ENCODE results near the gene GPD1L. TPM values are rescaled to one million over a fixed set of nuclear protein-coding genes. Genes with fewer than 3 reads are reported as not detected.
"Not testable (repeated sequence)": the region's sequence is repeated elsewhere in the genome, so short reads cannot be mapped to it uniquely, and the experiment has no call there.

GPD1L gene
- total RNA-seq, 1 donor from 2014 or later = 9.1 TPM

DNA sequence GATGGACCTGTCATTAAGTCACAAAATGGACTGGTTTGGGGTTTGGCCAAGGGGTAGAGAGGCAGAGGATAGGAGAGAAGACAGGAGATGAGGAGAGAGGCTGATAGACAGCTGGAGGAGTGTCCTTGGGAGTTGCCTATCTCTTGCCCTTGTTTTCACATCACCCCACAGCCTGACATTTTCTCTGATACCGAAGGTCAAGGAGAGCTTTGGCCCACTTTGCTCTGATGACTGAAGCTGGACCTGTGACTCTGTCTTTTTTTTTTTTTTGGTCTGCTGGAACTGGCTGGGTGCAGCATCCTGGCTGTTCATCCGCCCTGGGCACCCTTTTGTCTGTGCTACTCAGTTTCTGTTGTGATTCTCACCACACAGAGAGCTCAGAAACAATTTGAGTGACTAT is 5.1 kb downstream of the GPD1L start:
- Mint-ChIP-seq H3K4me3 (ENCODE audit: unreplicated experiment) (no peak overlapping the region), H3K27me3 (ENCODE audit: unreplicated experiment) (peaks cover 5% of the 10 kb centered on the region)

DNA sequence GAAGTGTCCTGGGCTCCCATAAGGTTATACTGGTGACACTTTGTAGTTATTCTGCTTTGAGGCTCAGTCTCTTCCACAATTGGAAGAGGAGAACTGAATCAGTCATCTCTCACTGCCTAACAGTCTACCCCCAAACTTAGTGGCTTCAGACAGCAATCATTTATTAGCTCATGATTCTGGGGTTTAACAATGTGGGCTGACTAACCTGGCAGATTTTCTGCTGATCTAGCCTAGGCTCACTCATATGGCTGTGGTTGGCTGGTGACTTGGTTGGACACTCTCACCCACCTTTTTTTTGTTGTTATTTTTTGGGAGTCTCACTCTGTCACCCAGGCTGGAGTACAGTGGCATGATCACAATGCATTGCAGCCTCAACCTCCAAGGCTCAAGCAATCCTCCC is 7.1 kb downstream of the GPD1L start:
- TF ChIP-seq CTCF (IDR thresholded peaks at IDR 0.05; ENCODE audit: partially characterized antibody, unreplicated experiment) = no peak
- DNase-seq = no peak
- no peaks in the 10 kb centered on the region for H3K27me3 Mint-ChIP-seq (ENCODE audit: unreplicated experiment)
- H3K27ac Mint-ChIP-seq (ENCODE audit: unreplicated experiment) = no peak overlapping the region
- H3K4me3 Mint-ChIP-seq (ENCODE audit: unreplicated experiment) = no peak overlapping the region
- peaks cover 10% of the 10 kb centered on the region for H3K36me3 Mint-ChIP-seq (ENCODE audit: unreplicated experiment)
- H3K4me1 Mint-ChIP-seq (ENCODE audit: low read depth, unreplicated experiment) = no peaks in the 10 kb centered on the region
- no peaks in the 10 kb centered on the region for H3K9me3 Mint-ChIP-seq (ENCODE audit: unreplicated experiment)

More for the DNA sequence above, 5.1 kb downstream of the GPD1L start:
- Mint-ChIP-seq H3K9me3 (ENCODE audit: unreplicated experiment) (peaks cover 4% of the 10 kb centered on the region), H3K36me3 (ENCODE audit: unreplicated experiment) (peaks cover 10% of the 10 kb centered on the region), H3K4me1 (ENCODE audit: low read depth, unreplicated experiment) (peaks cover 6% of the 10 kb centered on the region), H3K27ac (ENCODE audit: unreplicated experiment) (no peak overlapping the region)
- TF ChIP-seq CTCF (IDR thresholded peaks at IDR 0.05; ENCODE audit: partially characterized antibody, unreplicated experiment) = no peak
- DNase-seq = no peak

DNA sequence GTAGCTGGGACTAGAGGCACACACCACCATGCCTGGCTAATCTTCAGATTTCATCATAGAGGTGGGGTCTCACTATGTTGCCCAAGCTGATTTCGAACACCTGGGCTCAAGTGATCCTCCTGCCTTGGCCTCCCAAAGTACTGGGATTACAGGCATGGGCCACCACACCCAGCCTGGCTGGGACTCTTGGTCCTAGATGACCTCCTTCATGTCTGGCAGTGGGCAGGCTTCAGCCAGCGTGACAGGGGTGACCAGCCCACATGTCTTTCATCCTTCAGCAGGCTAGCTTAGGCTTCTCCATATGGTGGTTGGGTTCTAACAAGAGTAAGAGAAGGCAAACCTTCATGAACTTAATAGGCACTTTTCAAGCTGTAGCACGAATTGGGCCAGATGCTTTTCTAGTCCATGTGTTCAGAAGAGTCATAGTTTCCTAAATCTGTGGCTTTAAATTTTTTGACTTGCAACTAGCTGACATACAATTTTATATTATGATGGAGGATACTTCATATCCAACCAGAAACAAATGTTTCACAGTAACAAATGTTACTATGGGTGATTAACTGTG is 7.6 kb downstream of the GPD1L start:
- no peaks in the 10 kb centered on the region for H3K27me3 Mint-ChIP-seq (ENCODE audit: unreplicated experiment)
- no peaks in the 10 kb centered on the region for H3K9me3 Mint-ChIP-seq (ENCODE audit: unreplicated experiment)
- H3K4me3 Mint-ChIP-seq (ENCODE audit: unreplicated experiment) = no peak overlapping the region
- no peak for DNase-seq
- H3K36me3 Mint-ChIP-seq (ENCODE audit: unreplicated experiment) = peaks cover 10% of the 10 kb centered on the region
- no peak overlapping the region for H3K27ac Mint-ChIP-seq (ENCODE audit: unreplicated experiment)
- no peaks in the 10 kb centered on the region for H3K4me1 Mint-ChIP-seq (ENCODE audit: low read depth, unreplicated experiment)
- no peak for TF ChIP-seq CTCF (IDR thresholded peaks at IDR 0.05; ENCODE audit: partially characterized antibody, unreplicated experiment)

DNA sequence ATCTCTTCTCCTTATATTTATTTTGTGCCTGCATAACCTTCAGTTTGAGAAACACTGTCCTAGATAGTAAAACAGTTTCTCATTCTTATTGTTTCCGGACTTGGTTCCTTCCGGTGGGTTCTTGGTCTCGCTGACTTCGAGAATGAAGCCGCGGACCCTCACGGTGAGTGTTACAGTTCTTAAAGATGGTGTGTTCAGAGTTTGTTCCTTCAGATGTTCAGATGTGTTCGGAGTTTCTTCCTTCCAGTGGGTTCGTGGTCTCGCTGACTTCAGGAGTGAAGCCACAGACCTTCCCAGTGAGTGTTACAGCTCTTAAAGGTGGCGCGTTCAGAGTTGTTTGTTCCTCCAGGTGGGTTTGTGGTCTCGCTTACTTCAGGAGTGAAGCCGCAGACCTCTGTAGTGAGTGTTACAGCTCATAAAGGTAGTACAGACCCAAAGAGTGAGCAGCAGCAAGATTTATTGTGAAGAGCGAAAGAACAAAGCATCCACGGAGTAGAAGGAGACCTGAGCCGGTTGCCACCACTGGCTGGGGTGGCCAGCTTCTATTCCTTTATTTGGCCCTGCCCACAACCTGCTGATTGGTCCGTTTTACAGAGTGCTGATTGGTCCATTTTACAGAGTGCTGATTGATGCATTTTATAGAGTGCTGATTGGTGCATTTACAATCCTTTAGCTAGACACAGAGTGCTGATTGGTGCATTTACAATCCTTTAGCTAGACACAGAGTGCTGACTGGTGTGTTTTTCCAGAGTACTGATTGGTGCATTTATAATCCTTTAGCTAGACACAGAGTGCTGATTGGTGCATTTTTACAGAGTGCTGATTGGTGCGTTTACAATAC is 8.3 kb downstream of the GPD1L start:
- not testable (repeated sequence) for DNase-seq; H3K9me3 Mint-ChIP-seq (ENCODE audit: unreplicated experiment); H3K4me1 Mint-ChIP-seq (ENCODE audit: low read depth, unreplicated experiment); H3K27ac Mint-ChIP-seq (ENCODE audit: unreplicated experiment); H3K4me3 Mint-ChIP-seq (ENCODE audit: unreplicated experiment); H3K36me3 Mint-ChIP-seq (ENCODE audit: unreplicated experiment); H3K27me3 Mint-ChIP-seq (ENCODE audit: unreplicated experiment)

DNA sequence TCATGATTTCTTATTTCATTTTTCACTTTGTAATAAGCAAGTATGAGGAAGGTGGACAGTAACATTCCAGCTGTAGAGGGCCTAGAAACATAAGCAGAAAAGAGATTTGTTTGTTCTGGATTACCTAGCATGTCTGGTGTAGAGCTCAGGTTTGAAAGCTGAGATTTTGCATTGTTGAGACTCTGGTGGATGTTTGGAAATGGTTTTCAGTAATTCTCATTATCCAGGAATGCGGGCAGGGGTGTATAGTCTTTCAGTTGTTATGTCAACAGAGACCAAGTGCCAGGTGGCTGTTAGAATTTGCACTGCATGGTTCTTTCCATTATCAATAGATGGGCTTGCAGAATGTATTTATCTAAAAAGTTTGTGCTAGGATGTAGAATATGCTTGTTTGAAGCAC is 10.9 kb downstream of the GPD1L start:
- H3K27ac Mint-ChIP-seq (ENCODE audit: unreplicated experiment) = no peak overlapping the region
- no peak overlapping the region for H3K4me3 Mint-ChIP-seq (ENCODE audit: unreplicated experiment)
- H3K9me3 Mint-ChIP-seq (ENCODE audit: unreplicated experiment) = no peaks in the 10 kb centered on the region
- peaks cover 5% of the 10 kb centered on the region for H3K36me3 Mint-ChIP-seq (ENCODE audit: unreplicated experiment)
- no peaks in the 10 kb centered on the region for H3K4me1 Mint-ChIP-seq (ENCODE audit: low read depth, unreplicated experiment)
- H3K27me3 Mint-ChIP-seq (ENCODE audit: unreplicated experiment) = no peaks in the 10 kb centered on the region
- TF ChIP-seq CTCF (IDR thresholded peaks at IDR 0.05; ENCODE audit: partially characterized antibody, unreplicated experiment) = no peak
- DNase-seq = no peak
